ENCODE data around the gene F11R.

- TF ChIP-seq CTCF (IDR thresholded peaks at IDR 0.05; ENCODE audit: low read depth, low read length, missing input control): no peak
- TF ChIP-seq YY1 (IDR thresholded peaks at IDR 0.05): no peak
- no peak for TF ChIP-seq REST (IDR thresholded peaks at IDR 0.05)
- no peak for TF ChIP-seq JUND (IDR thresholded peaks at IDR 0.05)
- no peak for TF ChIP-seq TAF1 (conservative IDR thresholded peaks at IDR 0.05)
- no peak for TF ChIP-seq ZBTB33 (IDR thresholded peaks at IDR 0.05)
- no peak for TF ChIP-seq MAX (IDR thresholded peaks at IDR 0.05)
- no peak for TF ChIP-seq FOXA1 (IDR thresholded peaks at IDR 0.05)
Measured at GRCh38 chr1:160971618-160972056, 49.3 kb downstream of the F11R start.

Measured in liver (tissue), 3 donors.